ENCODE results near the gene AGXT2. TPM values are rescaled to one million over a fixed set of nuclear protein-coding genes. Genes with fewer than 3 reads are reported as not detected.

The AGXT2 gene
- total RNA-seq, 1 donor from 2014 or later: not detected

DNA sequence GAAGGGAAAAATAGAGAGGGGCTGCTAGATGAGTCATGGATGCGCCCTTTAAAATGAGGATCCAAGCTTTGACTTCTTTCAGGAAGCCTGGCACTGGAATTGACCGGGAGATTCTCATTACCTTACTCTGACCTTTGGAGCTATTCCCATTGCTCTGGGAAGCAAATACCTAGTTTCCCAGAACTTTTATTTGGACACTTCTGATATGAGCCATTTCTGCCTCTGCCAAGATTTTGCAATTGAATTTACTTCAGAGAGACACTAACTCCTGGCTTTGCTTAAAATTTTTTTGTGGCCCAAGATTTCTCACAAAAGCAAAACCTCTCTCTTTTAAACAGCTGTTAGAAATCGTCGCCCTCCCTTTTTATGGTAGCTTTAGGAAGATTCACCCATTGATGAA is 15.7 kb upstream of the AGXT2 start:
- Mint-ChIP-seq H3K36me3 (no peaks in the 10 kb centered on the region), H3K27me3 (ENCODE audit: insufficient read depth, low read depth) (no peaks in the 10 kb centered on the region), H3K4me1 (no peaks in the 10 kb centered on the region)

GRCh38 chr5:35061211-35061770 is 13.5 kb upstream of the AGXT2 start:
- Histone ChIP-seq H3K27ac (no peak overlapping the region), H3K4me2 (no peak overlapping the region), H2AFZ (replicated peaks) (no peak overlapping the region), H4K20me1 (ENCODE audit: low read depth) (no peaks in the 10 kb centered on the region), H3K4me1 (no peaks in the 10 kb centered on the region), H3K4me3 (no peak overlapping the region), H3K36me3 (no peaks in the 10 kb centered on the region), H3K9me3 (ENCODE audit: low read depth) (no peaks in the 10 kb centered on the region), H3F3A (ENCODE audit: low read depth) (no peaks in the 10 kb centered on the region), H3K27me3 (no peaks in the 10 kb centered on the region), H3K9ac (no peak overlapping the region), H3K79me2 (ENCODE audit: low read depth) (no peaks in the 10 kb centered on the region)
- Mint-ChIP-seq H3K27me3 (ENCODE audit: insufficient read depth, low read depth) (no peaks in the 10 kb centered on the region), H3K36me3 (no peaks in the 10 kb centered on the region), H3K9me3 (no peaks in the 10 kb centered on the region), H3K27ac (no peak overlapping the region), H3K4me1 (peaks cover 3% of the 10 kb centered on the region), H3K4me3 (no peak overlapping the region)
- TF ChIP-seq EZH2 (IDR thresholded peaks at IDR 0.05): no peak
- TF ChIP-seq, protein P1, sequence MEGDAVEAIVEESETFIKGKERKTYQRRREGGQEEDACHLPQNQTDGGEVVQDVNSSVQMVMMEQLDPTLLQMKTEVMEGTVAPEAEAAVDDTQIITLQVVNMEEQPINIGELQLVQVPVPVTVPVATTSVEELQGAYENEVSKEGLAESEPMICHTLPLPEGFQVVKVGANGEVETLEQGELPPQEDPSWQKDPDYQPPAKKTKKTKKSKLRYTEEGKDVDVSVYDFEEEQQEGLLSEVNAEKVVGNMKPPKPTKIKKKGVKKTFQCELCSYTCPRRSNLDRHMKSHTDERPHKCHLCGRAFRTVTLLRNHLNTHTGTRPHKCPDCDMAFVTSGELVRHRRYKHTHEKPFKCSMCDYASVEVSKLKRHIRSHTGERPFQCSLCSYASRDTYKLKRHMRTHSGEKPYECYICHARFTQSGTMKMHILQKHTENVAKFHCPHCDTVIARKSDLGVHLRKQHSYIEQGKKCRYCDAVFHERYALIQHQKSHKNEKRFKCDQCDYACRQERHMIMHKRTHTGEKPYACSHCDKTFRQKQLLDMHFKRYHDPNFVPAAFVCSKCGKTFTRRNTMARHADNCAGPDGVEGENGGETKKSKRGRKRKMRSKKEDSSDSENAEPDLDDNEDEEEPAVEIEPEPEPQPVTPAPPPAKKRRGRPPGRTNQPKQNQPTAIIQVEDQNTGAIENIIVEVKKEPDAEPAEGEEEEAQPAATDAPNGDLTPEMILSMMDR (IDR thresholded peaks at IDR 0.05): no peak
- no peak for TF ChIP-seq EZH2phosphoT487 (IDR thresholded peaks at IDR 0.05)
- no peak for DNase-seq (ENCODE audit: low spot score)

More for the DNA sequence above, 15.7 kb upstream of the AGXT2 start:
- no peaks in the 10 kb centered on the region for H4K20me1 ChIP-seq (ENCODE audit: low read depth)
- Mint-ChIP-seq H3K9me3 (no peaks in the 10 kb centered on the region), H3K4me3 (no peak overlapping the region), H3K27ac (no peak overlapping the region)
- no peak overlapping the region for H3K9ac ChIP-seq
- H3K27ac ChIP-seq: no peak overlapping the region
- H3K36me3 ChIP-seq: no peaks in the 10 kb centered on the region
- H3K4me2 ChIP-seq: no peak overlapping the region
- DNase-seq (ENCODE audit: low spot score): no peak
- no peaks in the 10 kb centered on the region for H3K4me1 ChIP-seq
- no peaks in the 10 kb centered on the region for H3F3A ChIP-seq (ENCODE audit: low read depth)
- H2AFZ ChIP-seq (replicated peaks): no peak overlapping the region
- no peak overlapping the region for H3K4me3 ChIP-seq
- H3K79me2 ChIP-seq (ENCODE audit: low read depth): no peaks in the 10 kb centered on the region
- TF ChIP-seq, protein P1 (IDR thresholded peaks at IDR 0.05): no peak
- TF ChIP-seq EZH2 (IDR thresholded peaks at IDR 0.05): no peak
- TF ChIP-seq EZH2phosphoT487 (IDR thresholded peaks at IDR 0.05): no peak
- no peaks in the 10 kb centered on the region for H3K9me3 ChIP-seq (ENCODE audit: low read depth)
- H3K27me3 ChIP-seq: no peaks in the 10 kb centered on the region

- Histone ChIP-seq H3K4me3 (no peak overlapping the region), H3K9me3 (ENCODE audit: low read depth) (no peaks in the 10 kb centered on the region), H3K4me2 (no peak overlapping the region), H3K36me3 (no peaks in the 10 kb centered on the region), H3K9ac (no peak overlapping the region), H3K27ac (no peak overlapping the region), H3K27me3 (no peaks in the 10 kb centered on the region), H3F3A (ENCODE audit: low read depth) (no peaks in the 10 kb centered on the region), H2AFZ (replicated peaks) (no peak overlapping the region), H3K79me2 (ENCODE audit: low read depth) (no peaks in the 10 kb centered on the region), H4K20me1 (ENCODE audit: low read depth) (no peaks in the 10 kb centered on the region), H3K4me1 (no peaks in the 10 kb centered on the region)
- Mint-ChIP-seq H3K27ac (no peak overlapping the region), H3K9me3 (no peaks in the 10 kb centered on the region), H3K36me3 (no peaks in the 10 kb centered on the region), H3K4me1 (peaks cover 3% of the 10 kb centered on the region), H3K4me3 (no peak overlapping the region), H3K27me3 (ENCODE audit: insufficient read depth, low read depth) (no peaks in the 10 kb centered on the region)
- TF ChIP-seq EZH2 (IDR thresholded peaks at IDR 0.05) (no peak), EZH2phosphoT487 (IDR thresholded peaks at IDR 0.05) (no peak)
- TF ChIP-seq, protein P1 (IDR thresholded peaks at IDR 0.05): no peak
- no peak for DNase-seq (ENCODE audit: low spot score)
Measured at GRCh38 chr5:35060236-35060635, 12.5 kb upstream of the AGXT2 start.
